Lower leg skin (tissue), 4 donors: Measurements from ENCODE around the gene CD101. TPM values are rescaled to one million over a fixed set of nuclear protein-coding genes. Genes with fewer than 3 reads are reported as not detected.

ENCODE experiments used
- DNase-seq, 2 donors: peaks; one replicate each; pipeline ENCODE4 v3.0.0-alpha.2; 2019; ENCODE audit warnings: low spot score in 2 of 2
- H3K4me3 ChIP-seq: fragments of 200-600 bp; sonication (generic); 2 replicates; pipeline ENCODE4 v1.5.1; 2017; ENCODE audit warnings: mild to moderate bottlenecking, low read depth; ENCODE audit not compliant: poor library complexity, severe bottlenecking
- CTCF ChIP-seq, 3 donors: fragments of 450-650 bp; IDR thresholded peaks; one replicate each; pipeline ENCODE4 v1.5.1; 2016; ENCODE audit warnings: antibody characterized with exemption in 3 of 3, mild to moderate bottlenecking in 3 of 3, moderate library complexity in 2 of 3
- POLR2A ChIP-seq, 2 donors: fragments of 450-650 bp; IDR thresholded peaks; one replicate each; pipeline ENCODE4 v1.6.1; 2016 to 2017; ENCODE audit warnings: antibody characterized with exemption in 2 of 2, mild to moderate bottlenecking in 1 of 2, moderate library complexity in 1 of 2
- WGBS, 2 donors: methylation state at CpG; one replicate each; pipeline ENCODE4 v1.1.5; 2018; 5-methylcytosine and 5-hydroxymethylcytosine counted together
- intact Hi-C: fragments of 100-400 bp; cut with DNase I; formaldehyde crosslinking; loops from one replicate; pipeline ENCODE4 v1.15.0; 2023; ENCODE audit warnings: low total_unique reads
- total RNA-seq, 4 donors: library from RNA; depleted of rRNA; stranded (reverse); fragments of >200 nt; gene quantifications; one replicate each; pipeline ENCODE4 v1.1.0, GENCODE V29; 2016

CD101 gene
- total RNA-seq, 4 donors from 2014 or later, result 0.46 to 1.8 (median 0.92) TPM

GRCh38 chr1:116993286-116993685 is 8.3 kb upstream of the CD101 start:
- WGBS, 2 donors, result 95 to 97% methylated on average over 7 of the region's 7 CpGs
- intact Hi-C loops, result no loop called here
- DNase-seq, result no peak
- TF ChIP-seq POLR2A (IDR thresholded peaks at IDR 0.05) (no peak), CTCF (IDR thresholded peaks at IDR 0.05) (no peak)
- H3K4me3 ChIP-seq, result no peak overlapping the region

- DNase-seq, result no peak
- no peak for TF ChIP-seq CTCF (IDR thresholded peaks at IDR 0.05)
- TF ChIP-seq POLR2A (IDR thresholded peaks at IDR 0.05), result no peak
- intact Hi-C loops, result no loop called here
- H3K4me3 ChIP-seq, result no peak overlapping the region
- WGBS, 2 donors, result 77% methylated on average over 2 of the region's 2 CpGs
These were observed 7.1 kb upstream of the CD101 start for GRCh38 chr1:116994411-116994810.

GRCh38 chr1:116997066-116997465 is 4.5 kb upstream of the CD101 start:
- intact Hi-C loops, result no loop called here
- WGBS, 2 donors, result 89 to 90% methylated on average over 1 of the region's 1 CpG
- TF ChIP-seq CTCF (IDR thresholded peaks at IDR 0.05), result no peak
- TF ChIP-seq POLR2A (IDR thresholded peaks at IDR 0.05), result no peak
- no peak overlapping the region for H3K4me3 ChIP-seq
- no peak for DNase-seq

GRCh38 chr1:116997636-116998035 is 3.9 kb upstream of the CD101 start:
- no peak for DNase-seq
- no peak overlapping the region for H3K4me3 ChIP-seq
- no peak for TF ChIP-seq POLR2A (IDR thresholded peaks at IDR 0.05)
- no peak for TF ChIP-seq CTCF (IDR thresholded peaks at IDR 0.05)
- intact Hi-C loops, result no loop called here

- 64 to 70% methylated on average over 3 of the region's 3 CpGs for WGBS, 2 donors
- TF ChIP-seq CTCF (IDR thresholded peaks at IDR 0.05) (no peak), POLR2A (IDR thresholded peaks at IDR 0.05) (no peak)
These were observed 2.0 kb upstream of the CD101 start for GRCh38 chr1:116999596-116999995.

GRCh38 chr1:117000142-117000541 is 1.4 kb upstream of the CD101 start:
- no peak for DNase-seq
- WGBS, 2 donors, result 77 to 98% methylated on average over 2 of the region's 2 CpGs
- no peak overlapping the region for H3K4me3 ChIP-seq
- intact Hi-C loops, result no loop called here
- no peak for TF ChIP-seq CTCF (IDR thresholded peaks at IDR 0.05)
- no peak for TF ChIP-seq POLR2A (IDR thresholded peaks at IDR 0.05)

More at GRCh38 chr1:116999596-116999995, 2.0 kb upstream of the CD101 start:
- DNase-seq, result no peak
- H3K4me3 ChIP-seq, result no peak overlapping the region
- intact Hi-C loops, result no loop called here
